ENCODE measurements around the gene MTMR11.

GRCh38 chr1:149915429-149916192 is 21.1 kb downstream of the MTMR11 start:
- no peak for TF ChIP-seq EZH2phosphoT487 (IDR thresholded peaks at IDR 0.05; ENCODE audit: low read depth, severe bottlenecking, unreplicated experiment)
- no peak for TF ChIP-seq CTCF (IDR thresholded peaks at IDR 0.05; ENCODE audit: poor library complexity)
- TF ChIP-seq EZH2 (IDR thresholded peaks at IDR 0.05; ENCODE audit: borderline replicate concordance): no peak
